DMS114 treated with DMSO at 0.1 percent for 48 hours (cell line): ENCODE measurements around the gene TNFRSF8.
"Not testable (repeated sequence)": the region's sequence is repeated elsewhere in the genome, so short reads cannot be mapped to it uniquely, and the experiment has no call there.

Source experiments
- DNase-seq: peaks from one replicate; lab custom pipeline; 2025; ENCODE audit not compliant: unreplicated experiment; lab: John Stamatoyannopoulos, UW

The TNFRSF8 gene

GRCh38 chr1:12083766-12084165 lies 20.7 kb downstream of the TNFRSF8 start:
- DNase-seq = no peak

GRCh38 chr1:12085643-12086260 lies 22.6 kb downstream of the TNFRSF8 start:
- DNase-seq = no peak

GRCh38 chr1:12087797-12088314 lies 24.8 kb downstream of the TNFRSF8 start:
- no peak for DNase-seq

- no peak for DNase-seq
Observed at GRCh38 chr1:12088607-12089006, 25.5 kb downstream of the TNFRSF8 start.

- no peak for DNase-seq
Observed at GRCh38 chr1:12090326-12090725, 27.2 kb downstream of the TNFRSF8 start.

GRCh38 chr1:12091191-12091590 lies 28.1 kb downstream of the TNFRSF8 start:
- DNase-seq = no peak

GRCh38 chr1:12094180-12094579 lies 31.1 kb downstream of the TNFRSF8 start:
- DNase-seq = no peak

GRCh38 chr1:12095452-12096263 lies 32.6 kb downstream of the TNFRSF8 start:
- DNase-seq = no peak

- DNase-seq = no peak
Observed at GRCh38 chr1:12096615-12097014, 33.5 kb downstream of the TNFRSF8 start.

GRCh38 chr1:12097321-12097720 lies 34.2 kb downstream of the TNFRSF8 start:
- DNase-seq = no peak

- no peak for DNase-seq
Observed at GRCh38 chr1:12098786-12099185, 35.7 kb downstream of the TNFRSF8 start.

GRCh38 chr1:12099610-12100009 lies 36.5 kb downstream of the TNFRSF8 start:
- DNase-seq = no peak

- no peak for DNase-seq
Observed at GRCh38 chr1:12100071-12100470, 37.0 kb downstream of the TNFRSF8 start.

- not testable (repeated sequence) for DNase-seq
Observed at GRCh38 chr1:12101120-12101519, 38.0 kb downstream of the TNFRSF8 start.

GRCh38 chr1:12102066-12102465 lies 39.0 kb downstream of the TNFRSF8 start:
- no peak for DNase-seq

GRCh38 chr1:12104417-12104816 lies 41.3 kb downstream of the TNFRSF8 start:
- DNase-seq = no peak

GRCh38 chr1:12106153-12106552 lies 43.0 kb downstream of the TNFRSF8 start:
- no peak for DNase-seq

GRCh38 chr1:12106861-12107260 lies 43.8 kb downstream of the TNFRSF8 start:
- DNase-seq = not testable (repeated sequence)

GRCh38 chr1:12107718-12108117 lies 44.6 kb downstream of the TNFRSF8 start:
- no peak for DNase-seq

GRCh38 chr1:12109901-12110300 lies 46.8 kb downstream of the TNFRSF8 start:
- no peak for DNase-seq

- DNase-seq = no peak
Observed at GRCh38 chr1:12111741-12112140, 48.6 kb downstream of the TNFRSF8 start.

GRCh38 chr1:12112711-12113161 lies 49.6 kb downstream of the TNFRSF8 start:
- no peak for DNase-seq
